ENCODE measurements around the gene MMADHC. TPM values are rescaled to one million over a fixed set of nuclear protein-coding genes. Genes with fewer than 3 reads are reported as not detected.

MMADHC gene
- total RNA-seq, 1 donor from 2014 or later = 150 TPM

- H3K27ac ChIP-seq (ENCODE audit: low read depth, low read length) = no peak overlapping the region
- no peaks in the 10 kb centered on the region for H3K9me3 ChIP-seq (ENCODE audit: control insufficient read depth in 3 of 3, low read length in 3 of 3)
- no peaks in the 10 kb centered on the region for H3K36me3 ChIP-seq (ENCODE audit: control insufficient read depth in 3 of 3, insufficient read depth in 3 of 3, low read length in 3 of 3)
- H3K4me1 ChIP-seq (ENCODE audit: control insufficient read depth in 3 of 3, insufficient read depth in 3 of 3, low read length in 3 of 3) = no peaks in the 10 kb centered on the region
- H3K4me3 ChIP-seq (ENCODE audit: low read length in 3 of 3) = no peak overlapping the region
- no peaks in the 10 kb centered on the region for H3K27me3 ChIP-seq (ENCODE audit: control insufficient read depth in 3 of 3, insufficient read depth in 3 of 3, low read length in 3 of 3)
- H3K9ac ChIP-seq (ENCODE audit: low read depth in 1 of 3, low read length in 3 of 3) = no peak overlapping the region
These were observed 28.1 kb downstream of the MMADHC start for GRCh38 chr2:149559341-149560068.

GRCh38 chr2:149556452-149556851 lies 31.1 kb downstream of the MMADHC start:
- H3K4me1 ChIP-seq (ENCODE audit: control insufficient read depth in 3 of 3, insufficient read depth in 3 of 3, low read length in 3 of 3) = no peaks in the 10 kb centered on the region
- H3K9ac ChIP-seq (ENCODE audit: low read depth in 1 of 3, low read length in 3 of 3) = no peak overlapping the region
- H3K9me3 ChIP-seq (ENCODE audit: control insufficient read depth in 3 of 3, low read length in 3 of 3) = no peaks in the 10 kb centered on the region
- H3K27ac ChIP-seq (ENCODE audit: low read depth, low read length) = no peak overlapping the region
- no peaks in the 10 kb centered on the region for H3K36me3 ChIP-seq (ENCODE audit: control insufficient read depth in 3 of 3, insufficient read depth in 3 of 3, low read length in 3 of 3)
- no peaks in the 10 kb centered on the region for H3K27me3 ChIP-seq (ENCODE audit: control insufficient read depth in 3 of 3, insufficient read depth in 3 of 3, low read length in 3 of 3)
- no peak overlapping the region for H3K4me3 ChIP-seq (ENCODE audit: low read length in 3 of 3)

- H3K4me3 ChIP-seq (ENCODE audit: low read length in 3 of 3) = no peak overlapping the region
- no peak overlapping the region for H3K9ac ChIP-seq (ENCODE audit: low read depth in 1 of 3, low read length in 3 of 3)
- no peaks in the 10 kb centered on the region for H3K27me3 ChIP-seq (ENCODE audit: control insufficient read depth in 3 of 3, insufficient read depth in 3 of 3, low read length in 3 of 3)
- no peaks in the 10 kb centered on the region for H3K4me1 ChIP-seq (ENCODE audit: control insufficient read depth in 3 of 3, insufficient read depth in 3 of 3, low read length in 3 of 3)
- no peak overlapping the region for H3K27ac ChIP-seq (ENCODE audit: low read depth, low read length)
- H3K36me3 ChIP-seq (ENCODE audit: control insufficient read depth in 3 of 3, insufficient read depth in 3 of 3, low read length in 3 of 3) = no peaks in the 10 kb centered on the region
- no peaks in the 10 kb centered on the region for H3K9me3 ChIP-seq (ENCODE audit: control insufficient read depth in 3 of 3, low read length in 3 of 3)
These were observed 34.7 kb downstream of the MMADHC start for GRCh38 chr2:149552830-149553229.

GRCh38 chr2:149552226-149552625 lies 35.3 kb downstream of the MMADHC start:
- Histone ChIP-seq H3K27me3 (ENCODE audit: control insufficient read depth in 3 of 3, insufficient read depth in 3 of 3, low read length in 3 of 3) (no peaks in the 10 kb centered on the region), H3K27ac (ENCODE audit: low read depth, low read length) (no peak overlapping the region), H3K36me3 (ENCODE audit: control insufficient read depth in 3 of 3, insufficient read depth in 3 of 3, low read length in 3 of 3) (no peaks in the 10 kb centered on the region), H3K4me1 (ENCODE audit: control insufficient read depth in 3 of 3, insufficient read depth in 3 of 3, low read length in 3 of 3) (no peaks in the 10 kb centered on the region), H3K4me3 (ENCODE audit: low read length in 3 of 3) (no peak overlapping the region), H3K9me3 (ENCODE audit: control insufficient read depth in 3 of 3, low read length in 3 of 3) (no peaks in the 10 kb centered on the region), H3K9ac (ENCODE audit: low read depth in 1 of 3, low read length in 3 of 3) (no peak overlapping the region)

- Histone ChIP-seq H3K27me3 (ENCODE audit: control insufficient read depth in 3 of 3, insufficient read depth in 3 of 3, low read length in 3 of 3) (no peaks in the 10 kb centered on the region), H3K4me1 (ENCODE audit: control insufficient read depth in 3 of 3, insufficient read depth in 3 of 3, low read length in 3 of 3) (no peaks in the 10 kb centered on the region), H3K27ac (ENCODE audit: low read depth, low read length) (no peak overlapping the region), H3K4me3 (ENCODE audit: low read length in 3 of 3) (no peak overlapping the region), H3K36me3 (ENCODE audit: control insufficient read depth in 3 of 3, insufficient read depth in 3 of 3, low read length in 3 of 3) (no peaks in the 10 kb centered on the region), H3K9ac (ENCODE audit: low read depth in 1 of 3, low read length in 3 of 3) (no peak overlapping the region), H3K9me3 (ENCODE audit: control insufficient read depth in 3 of 3, low read length in 3 of 3) (no peaks in the 10 kb centered on the region)
These were observed 42.9 kb downstream of the MMADHC start for GRCh38 chr2:149544692-149545091.

- Histone ChIP-seq H3K4me3 (ENCODE audit: low read length in 3 of 3) (no peak overlapping the region), H3K36me3 (ENCODE audit: control insufficient read depth in 3 of 3, insufficient read depth in 3 of 3, low read length in 3 of 3) (no peaks in the 10 kb centered on the region), H3K9ac (ENCODE audit: low read depth in 1 of 3, low read length in 3 of 3) (no peak overlapping the region), H3K27me3 (ENCODE audit: control insufficient read depth in 3 of 3, insufficient read depth in 3 of 3, low read length in 3 of 3) (no peaks in the 10 kb centered on the region), H3K4me1 (ENCODE audit: control insufficient read depth in 3 of 3, insufficient read depth in 3 of 3, low read length in 3 of 3) (no peaks in the 10 kb centered on the region), H3K27ac (ENCODE audit: low read depth, low read length) (no peak overlapping the region), H3K9me3 (ENCODE audit: control insufficient read depth in 3 of 3, low read length in 3 of 3) (no peaks in the 10 kb centered on the region)
These were observed 43.7 kb downstream of the MMADHC start for GRCh38 chr2:149543845-149544244.

GRCh38 chr2:149540138-149540537 lies 47.4 kb downstream of the MMADHC start:
- Histone ChIP-seq H3K9ac (ENCODE audit: low read depth in 1 of 3, low read length in 3 of 3) (no peak overlapping the region), H3K9me3 (ENCODE audit: control insufficient read depth in 3 of 3, low read length in 3 of 3) (no peaks in the 10 kb centered on the region), H3K4me3 (ENCODE audit: low read length in 3 of 3) (no peak overlapping the region), H3K4me1 (ENCODE audit: control insufficient read depth in 3 of 3, insufficient read depth in 3 of 3, low read length in 3 of 3) (no peaks in the 10 kb centered on the region), H3K36me3 (ENCODE audit: control insufficient read depth in 3 of 3, insufficient read depth in 3 of 3, low read length in 3 of 3) (no peaks in the 10 kb centered on the region), H3K27ac (ENCODE audit: low read depth, low read length) (no peak overlapping the region), H3K27me3 (ENCODE audit: control insufficient read depth in 3 of 3, insufficient read depth in 3 of 3, low read length in 3 of 3) (no peaks in the 10 kb centered on the region)

GRCh38 chr2:149538138-149538833 lies 49.3 kb downstream of the MMADHC start:
- Histone ChIP-seq H3K9ac (ENCODE audit: low read depth in 1 of 3, low read length in 3 of 3) (no peak overlapping the region), H3K27me3 (ENCODE audit: control insufficient read depth in 3 of 3, insufficient read depth in 3 of 3, low read length in 3 of 3) (no peaks in the 10 kb centered on the region), H3K27ac (ENCODE audit: low read depth, low read length) (no peak overlapping the region), H3K4me3 (ENCODE audit: low read length in 3 of 3) (no peak overlapping the region), H3K4me1 (ENCODE audit: control insufficient read depth in 3 of 3, insufficient read depth in 3 of 3, low read length in 3 of 3) (no peaks in the 10 kb centered on the region), H3K9me3 (ENCODE audit: control insufficient read depth in 3 of 3, low read length in 3 of 3) (no peaks in the 10 kb centered on the region), H3K36me3 (ENCODE audit: control insufficient read depth in 3 of 3, insufficient read depth in 3 of 3, low read length in 3 of 3) (no peaks in the 10 kb centered on the region)

- Histone ChIP-seq H3K27me3 (ENCODE audit: control insufficient read depth in 3 of 3, insufficient read depth in 3 of 3, low read length in 3 of 3) (peaks cover 0 to 2% (median 0%) of the 10 kb centered on the region in 3 donors), H3K4me3 (ENCODE audit: low read length in 3 of 3) (no peak overlapping the region), H3K9ac (ENCODE audit: low read depth in 1 of 3, low read length in 3 of 3) (no peak overlapping the region), H3K36me3 (ENCODE audit: control insufficient read depth in 3 of 3, insufficient read depth in 3 of 3, low read length in 3 of 3) (no peaks in the 10 kb centered on the region), H3K9me3 (ENCODE audit: control insufficient read depth in 3 of 3, low read length in 3 of 3) (no peaks in the 10 kb centered on the region), H3K27ac (ENCODE audit: low read depth, low read length) (no peak overlapping the region), H3K4me1 (ENCODE audit: control insufficient read depth in 3 of 3, insufficient read depth in 3 of 3, low read length in 3 of 3) (no peaks in the 10 kb centered on the region)
These were observed 50.4 kb downstream of the MMADHC start for GRCh38 chr2:149537092-149537726.

GRCh38 chr2:149536649-149537048 lies 50.9 kb downstream of the MMADHC start:
- H3K36me3 ChIP-seq (ENCODE audit: control insufficient read depth in 3 of 3, insufficient read depth in 3 of 3, low read length in 3 of 3) = no peaks in the 10 kb centered on the region
- no peaks in the 10 kb centered on the region for H3K9me3 ChIP-seq (ENCODE audit: control insufficient read depth in 3 of 3, low read length in 3 of 3)
- H3K4me3 ChIP-seq (ENCODE audit: low read length in 3 of 3) = no peak overlapping the region
- H3K4me1 ChIP-seq (ENCODE audit: control insufficient read depth in 3 of 3, insufficient read depth in 3 of 3, low read length in 3 of 3) = no peaks in the 10 kb centered on the region
- H3K27me3 ChIP-seq (ENCODE audit: control insufficient read depth in 3 of 3, insufficient read depth in 3 of 3, low read length in 3 of 3) = peaks cover 0 to 2% (median 0%) of the 10 kb centered on the region in 3 donors
- H3K9ac ChIP-seq (ENCODE audit: low read depth in 1 of 3, low read length in 3 of 3) = no peak overlapping the region
- H3K27ac ChIP-seq (ENCODE audit: low read depth, low read length) = no peak overlapping the region
